IMR-90 (cell line): ENCODE results near the gene HRH1. TPM values are rescaled to one million over a fixed set of nuclear protein-coding genes. Genes with fewer than 3 reads are reported as not detected.

Source experiments
- ATAC-seq: fragments of 200-7000 bp; cut with Tn5 transposase; 2 replicates; pipeline ENCODE4 v1.9.1; 2020; ENCODE audit warnings: low read depth, mild to moderate bottlenecking, moderate library complexity
- BruUV-seq: library from RNA; stranded (reverse); fragments of 400-500 nt; replicated peaks from 2 replicates; lab custom pipeline; 2021; lab: Mats Ljungman, UMichigan
- CTCF ChIA-PET: fragments of 300-600 bp; formaldehyde crosslinking; extraction: SDS; loops from one replicate; lab custom pipeline; 2021; ENCODE audit warnings: antibody characterized with exemption; lab: Yijun Ruan, JAX
- POLR2A ChIA-PET: fragments of 300-600 bp; sonication (Branson Sonifier 250); formaldehyde crosslinking; loops from one replicate; lab custom pipeline; 2022; ENCODE audit warnings: antibody characterized with exemption; ENCODE audit not compliant: unreplicated experiment; lab: Charles Lee
- DNase-seq: peaks from one replicate; pipeline ENCODE4 v3.0.0; 2013
- H2AFZ ChIP-seq: replicated peaks from 2 replicates; pipeline ENCODE3; 2013; ENCODE audit warnings: low read length, mild to moderate bottlenecking; ENCODE audit not compliant: poor library complexity
- H2AK5ac ChIP-seq: 2 replicates; pipeline ENCODE4 v1.6.1; 2013; ENCODE audit warnings: low read depth, low read length, inconsistent platforms
- H2AK9ac ChIP-seq: replicated peaks from 2 replicates; pipeline ENCODE3; 2013; ENCODE audit warnings: mild to moderate bottlenecking, low read depth, low read length, moderate library complexity; ENCODE audit not compliant: poor library complexity
- H2BK120ac ChIP-seq: 2 replicates; pipeline ENCODE4 v1.6.1; 2013; ENCODE audit warnings: low read depth, low read length, inconsistent platforms
- H2BK15ac ChIP-seq: 3 replicates; pipeline ENCODE4 v1.6.1; 2013; ENCODE audit warnings: low read depth, low read length, inconsistent platforms
- H2BK20ac ChIP-seq: 2 replicates; pipeline ENCODE4 v1.6.1; 2013; ENCODE audit warnings: low read depth, mild to moderate bottlenecking, inconsistent platforms, low read length, moderate library complexity
- H2BK5ac ChIP-seq: 2 replicates; pipeline ENCODE4 v1.6.1; 2013; ENCODE audit warnings: mild to moderate bottlenecking, low read depth, low read length, inconsistent platforms; ENCODE audit not compliant: poor library complexity, severe bottlenecking
- H3K14ac ChIP-seq: replicated peaks from 2 replicates; pipeline ENCODE4 v1.6.1; 2013; ENCODE audit warnings: low read depth, low read length, inconsistent platforms
- H3K18ac ChIP-seq: 2 replicates; pipeline ENCODE4 v1.6.1; 2013; ENCODE audit warnings: low read depth, low read length, control low read depth
- H3K23ac ChIP-seq: 2 replicates; pipeline ENCODE4 v1.6.1; 2013; ENCODE audit warnings: low read depth, low read length, inconsistent platforms
- H3K27ac ChIP-seq: 2 replicates; pipeline ENCODE4 v1.5.1; 2013; ENCODE audit warnings: mild to moderate bottlenecking, control low read depth, low read length; ENCODE audit not compliant: insufficient read depth
- H3K27me3 ChIP-seq: 2 replicates; pipeline ENCODE4 v1.6.1; 2013; ENCODE audit warnings: low read length; ENCODE audit not compliant: control insufficient read depth, insufficient read depth
- H3K36me3 ChIP-seq: 2 replicates; pipeline ENCODE4 v1.6.1; 2013; ENCODE audit warnings: low read length, mixed read lengths; ENCODE audit not compliant: control insufficient read depth, insufficient read depth
- H3K4ac ChIP-seq: 2 replicates; pipeline ENCODE4 v1.6.1; 2013; ENCODE audit warnings: low read depth, low read length, inconsistent platforms
- H3K4me1 ChIP-seq: 2 replicates; pipeline ENCODE4 v1.6.1; 2013; ENCODE audit warnings: low read length, mixed read lengths; ENCODE audit not compliant: control insufficient read depth, insufficient read depth
- H3K4me2 ChIP-seq: 2 replicates; pipeline ENCODE4 v1.6.1; 2013; ENCODE audit warnings: low read depth, mild to moderate bottlenecking, control low read depth, low read length, moderate library complexity
- H3K4me3 ChIP-seq: 2 replicates; pipeline ENCODE4 v1.5.1; 2013; ENCODE audit warnings: low read depth, mild to moderate bottlenecking, control low read depth, low read length, moderate library complexity; ENCODE audit not compliant: insufficient read depth
- H3K56ac ChIP-seq: 2 replicates; pipeline ENCODE4 v1.6.1; 2013; ENCODE audit warnings: low read length, inconsistent platforms; ENCODE audit not compliant: insufficient read depth; ENCODE audit errors: extremely low read depth
- H3K79me1 ChIP-seq, 2 experiments: 2 replicates each; pipeline ENCODE4 v1.6.1; 2013; ENCODE audit warnings: low read length in 2 of 2, inconsistent platforms in 1 of 2, low read depth in 1 of 2
- H3K9ac ChIP-seq: 2 replicates; pipeline ENCODE4 v1.6.1; 2013; ENCODE audit warnings: low read depth, low read length, control low read depth
- H3K9me1 ChIP-seq: 2 replicates; pipeline ENCODE4 v1.6.1; 2013; ENCODE audit warnings: low read length, inconsistent platforms; ENCODE audit not compliant: insufficient read depth
- H3K9me3 ChIP-seq: 2 replicates; pipeline ENCODE4 v1.6.1; 2013; ENCODE audit warnings: low read length; ENCODE audit not compliant: control insufficient read depth, insufficient read depth
- H4K20me1 ChIP-seq: 2 replicates; pipeline ENCODE4 v1.6.1; 2013; ENCODE audit warnings: low read length, inconsistent platforms; ENCODE audit not compliant: insufficient read depth
- H4K5ac ChIP-seq: 2 replicates; pipeline ENCODE4 v1.6.1; 2013; ENCODE audit warnings: mild to moderate bottlenecking, low read depth, low read length, control low read depth
- H4K8ac ChIP-seq, 2 experiments: 2 replicates each; pipeline ENCODE4 v1.6.1; 2013; ENCODE audit warnings: low read depth in 2 of 2, low read length in 2 of 2, control low read depth in 1 of 2, inconsistent platforms in 1 of 2
- H4K91ac ChIP-seq: 2 replicates; pipeline ENCODE4 v1.6.1; 2013; ENCODE audit warnings: low read depth, low read length, inconsistent platforms; ENCODE audit not compliant: insufficient read depth
- BHLHE40 ChIP-seq: fragments of 150-350 bp; IDR thresholded peaks from 2 replicates; pipeline ENCODE4 v1.6.1; 2016; ENCODE audit warnings: mild to moderate bottlenecking, low read depth, low read length
- CHD1 ChIP-seq: IDR thresholded peaks from 2 replicates; pipeline ENCODE4 v1.6.1; 2012; ENCODE audit warnings: low read depth, low read length, improper control_type of control experiment
- ELK1 ChIP-seq: fragments of 150-350 bp; IDR thresholded peaks from 2 replicates; pipeline ENCODE4 v1.6.1; 2016; ENCODE audit warnings: low read depth, mild to moderate bottlenecking, low read length, moderate library complexity, borderline replicate concordance
- FOS ChIP-seq: fragments of 150-350 bp; IDR thresholded peaks from 2 replicates; pipeline ENCODE4 v1.6.1; 2016; ENCODE audit warnings: low read depth, low read length
- MAFK ChIP-seq: IDR thresholded peaks from 2 replicates; pipeline ENCODE4 v1.6.1; 2012; ENCODE audit warnings: low read depth, low read length, improper control_type of control experiment
- MAZ ChIP-seq: IDR thresholded peaks from 2 replicates; pipeline ENCODE4 v1.6.1; 2012; ENCODE audit warnings: low read depth, mild to moderate bottlenecking, low read length, improper control_type of control experiment, moderate library complexity, borderline replicate concordance
- MXI1 ChIP-seq: IDR thresholded peaks from 2 replicates; pipeline ENCODE4 v1.6.1; 2012; ENCODE audit warnings: low read depth, mild to moderate bottlenecking, low read length, moderate library complexity, borderline replicate concordance
- NFE2L2 ChIP-seq: fragments of 150-350 bp; IDR thresholded peaks from 2 replicates; pipeline ENCODE4 v1.6.1; 2016; ENCODE audit warnings: low read depth, mild to moderate bottlenecking, low read length
- POLR2A ChIP-seq: IDR thresholded peaks from 2 replicates; pipeline ENCODE4 v1.6.1; 2012; ENCODE audit warnings: mild to moderate bottlenecking, low read depth, low read length
- RAD21 ChIP-seq: IDR thresholded peaks from 2 replicates; pipeline ENCODE4 v1.6.1; 2012; ENCODE audit warnings: low read length, improper control_type of control experiment
- RCOR1 ChIP-seq: IDR thresholded peaks from 2 replicates; pipeline ENCODE4 v1.6.1; 2012; ENCODE audit warnings: mild to moderate bottlenecking, low read length, improper control_type of control experiment; ENCODE audit not compliant: insufficient replicate concordance
- USF2 ChIP-seq: fragments of 150-350 bp; IDR thresholded peaks from 2 replicates; pipeline ENCODE4 v1.6.1; 2017; ENCODE audit warnings: mild to moderate bottlenecking, antibody characterized with exemption, low read length, low read depth
- WGBS, 2 experiments: methylation state at CpG; one replicate each; pipeline versions ENCODE4 v1.1.5 to v1.1.7; 2013; ENCODE audit warnings: missing lambda C conversion rate in 2 of 2; ENCODE audit not compliant: insufficient read length in 1 of 2; ENCODE audit errors: extremely low coverage in 2 of 2; 5-methylcytosine and 5-hydroxymethylcytosine counted together
- dilution Hi-C: fragments of 300-500 bp; cut with HindIII; formaldehyde crosslinking; loops from one replicate; pipeline ENCODE4 v1.14.3; 2018; ENCODE audit warnings: low sequenced_read_pairs; ENCODE audit not compliant: unreplicated experiment
- in situ Hi-C: fragments of 300-500 bp; cut with MboI; formaldehyde crosslinking; loops from 3 replicates; pipeline ENCODE4 v1.14.3; 2019; ENCODE audit warnings: low sequenced_read_pairs, inconsistent platforms, mixed read lengths
- intact Hi-C: fragments of 100-400 bp; cut with micrococcal nuclease; formaldehyde crosslinking; loops from 2 replicates; pipeline ENCODE4 v1.10.0; 2022
- polyA plus RNA-seq, 3 experiments: library from polyadenylated mRNA; depleted of rRNA; stranded (reverse); fragments of >200 nt; gene quantifications; 2 replicates each; pipeline ENCODE4 v1.2.3, GENCODE V29; 2012; ENCODE audit warnings: low replicate concordance in 1 of 3
- total RNA-seq: library from RNA; depleted of rRNA; stranded (reverse); fragments of >200 nt; gene quantifications from 2 replicates; pipeline ENCODE4 v1.2.3, GENCODE V29; 2012
- TF ChIP-seq, protein P1 (sequence below): conservative IDR thresholded peaks from 2 replicates; pipeline ENCODE4 v1.5.1; 2012; ENCODE audit warnings: mild to moderate bottlenecking, low read depth, low read length, improper control_type of control experiment

Gene HRH1
- total and polyA plus RNA-seq, 2 of the 4 experiments (the other 2 are of a cell fraction), result 7.6 to 16.1 TPM

DNA sequence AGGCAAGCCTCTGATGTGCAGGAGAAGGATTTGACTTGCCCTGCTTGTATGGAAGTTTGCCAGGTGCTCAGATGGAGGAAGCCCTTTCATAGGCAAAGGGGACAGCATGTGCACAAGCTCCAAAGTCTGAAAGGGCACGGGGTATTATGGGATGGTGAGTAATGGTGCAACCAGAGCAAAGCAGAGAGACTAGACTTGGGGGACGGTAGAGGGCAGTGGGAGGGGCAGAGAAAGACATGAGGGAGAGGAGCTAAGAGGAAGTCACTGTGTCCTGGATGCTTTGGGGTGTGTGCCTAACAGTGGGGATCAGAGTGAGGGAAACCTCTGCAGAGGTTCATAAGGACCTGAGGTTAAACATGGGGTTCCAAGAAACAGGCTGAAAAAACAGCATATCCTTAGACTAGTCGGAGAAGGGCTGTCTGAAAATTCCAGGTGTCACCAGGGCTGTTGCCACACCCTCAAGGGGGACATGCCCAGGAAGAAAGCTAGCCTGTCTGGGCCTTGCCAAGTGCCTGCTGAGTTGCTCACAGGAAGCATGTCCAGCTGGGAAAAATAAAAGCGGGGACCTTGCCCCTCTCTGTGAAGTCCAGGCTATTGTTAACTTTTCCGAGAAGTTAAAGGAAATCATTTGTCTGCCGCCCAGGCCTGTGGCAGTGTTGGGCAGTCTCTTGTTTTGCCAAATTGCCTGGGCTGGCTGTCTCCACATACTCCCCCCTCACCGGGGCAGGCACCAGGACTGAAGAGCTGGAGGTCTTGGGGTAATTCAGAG is 47.1 kb downstream of the HRH1 start:
- H2AK5ac ChIP-seq, result peak overlapping the region; percentile 62; the same call in 1 of the 2 replicates
- H2AK9ac ChIP-seq, result peak overlapping the region; percentile 39
- no TSS peak for BruUV-seq
- WGBS, 2 experiments, result 58% methylated on average over 3 of the region's 7 CpGs; no CpG with 5 or more reads in 1 of the 2 experiments
- DNase-seq (no peak), ATAC-seq (no peak)
- H4K5ac ChIP-seq, result peak overlapping the region; percentile 6
- H2AFZ ChIP-seq, result peak overlapping the region; percentile 34
- no peak overlapping the region for H3K9ac ChIP-seq
- peak overlapping the region; percentile 45 for H3K23ac ChIP-seq
- H4K20me1 ChIP-seq, result no peaks in the 10 kb centered on the region; the same call in 1 of the 2 replicates
- intact Hi-C loops, result no loop called here
- H4K91ac ChIP-seq, result peak overlapping the region; percentile 66
- H3K27ac ChIP-seq, result peak overlapping the region; percentile 15; the same call in 1 of the 2 replicates
- H3K9me3 ChIP-seq, result no peaks in the 10 kb centered on the region
- peaks cover 23% of the 10 kb centered on the region for H3K4me1 ChIP-seq
- ChIA-PET POLR2A (no interaction called here), CTCF (interaction anchor here (0.6 to 0.7 kb wide), 2 partner anchors 65 to 643 kb away, joined by 3 read pairs; no protein-coding TSS in a partner anchor)
- H2BK120ac ChIP-seq, result peak overlapping the region; percentile 36
- in situ Hi-C loops, result no loop called here
- H3K9me1 ChIP-seq, result peaks cover 25% of the 10 kb centered on the region
- H2BK20ac ChIP-seq, result peak overlapping the region; percentile 53
- TF ChIP-seq NFE2L2, result no peak
- TF ChIP-seq FOS, result no peak
- TF ChIP-seq ELK1, result no peak
- TF ChIP-seq POLR2A, result no peak
- no peak for TF ChIP-seq RCOR1
- no peak for TF ChIP-seq CHD1
- no peak for TF ChIP-seq RAD21
- TF ChIP-seq, protein P1, sequence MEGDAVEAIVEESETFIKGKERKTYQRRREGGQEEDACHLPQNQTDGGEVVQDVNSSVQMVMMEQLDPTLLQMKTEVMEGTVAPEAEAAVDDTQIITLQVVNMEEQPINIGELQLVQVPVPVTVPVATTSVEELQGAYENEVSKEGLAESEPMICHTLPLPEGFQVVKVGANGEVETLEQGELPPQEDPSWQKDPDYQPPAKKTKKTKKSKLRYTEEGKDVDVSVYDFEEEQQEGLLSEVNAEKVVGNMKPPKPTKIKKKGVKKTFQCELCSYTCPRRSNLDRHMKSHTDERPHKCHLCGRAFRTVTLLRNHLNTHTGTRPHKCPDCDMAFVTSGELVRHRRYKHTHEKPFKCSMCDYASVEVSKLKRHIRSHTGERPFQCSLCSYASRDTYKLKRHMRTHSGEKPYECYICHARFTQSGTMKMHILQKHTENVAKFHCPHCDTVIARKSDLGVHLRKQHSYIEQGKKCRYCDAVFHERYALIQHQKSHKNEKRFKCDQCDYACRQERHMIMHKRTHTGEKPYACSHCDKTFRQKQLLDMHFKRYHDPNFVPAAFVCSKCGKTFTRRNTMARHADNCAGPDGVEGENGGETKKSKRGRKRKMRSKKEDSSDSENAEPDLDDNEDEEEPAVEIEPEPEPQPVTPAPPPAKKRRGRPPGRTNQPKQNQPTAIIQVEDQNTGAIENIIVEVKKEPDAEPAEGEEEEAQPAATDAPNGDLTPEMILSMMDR, result no peak
- TF ChIP-seq USF2, result no peak
- TF ChIP-seq MAZ, result no peak
- TF ChIP-seq MXI1, result no peak
- no peak for TF ChIP-seq MAFK
- TF ChIP-seq BHLHE40, result no peak
- no peak overlapping the region for H3K56ac ChIP-seq
- peaks cover 41 to 86% of the 10 kb centered on the region in 2 experiments; a peak in 3 of 4 replicates for H3K79me1 ChIP-seq
- peak overlapping the region; percentile 64 for H3K4ac ChIP-seq
- no peaks in the 10 kb centered on the region; the same call in 1 of the 2 replicates for H3K36me3 ChIP-seq
- H2BK5ac ChIP-seq, result peak overlapping the region; percentile 43
- H3K18ac ChIP-seq, result peak overlapping the region; percentile 11
- no peak overlapping the region for H3K4me2 ChIP-seq
- dilution Hi-C loops, result no loop called here
- no peak overlapping the region for H3K4me3 ChIP-seq
- peak overlapping the region; percentile 72; the same call in 1 of the 3 replicates for H2BK15ac ChIP-seq
- H3K27me3 ChIP-seq, result no peaks in the 10 kb centered on the region
- peak overlapping the region; percentile 7 for H3K14ac ChIP-seq
- H4K8ac ChIP-seq, result peak overlapping the region in 1 of 2 experiments; percentile 57; a peak in 2 of 4 replicates
